Ovary (tissue), 9 donors: ENCODE measurements around the gene SLAIN2. TPM values are rescaled to one million over a fixed set of nuclear protein-coding genes. Genes with fewer than 3 reads are reported as not detected.

ENCODE experiments used
- DNase-seq, 5 donors: peaks; one replicate each; pipeline ENCODE4 v3.0.0-alpha.2; 2019 to 2020
- H3K27ac ChIP-seq, 2 donors: fragments of 200-600 bp; one replicate each; pipeline versions ENCODE4 v1.5.1 to v1.8.0; 2019 to 2022
- H3K27me3 ChIP-seq: fragments of 200-600 bp; one replicate; pipeline ENCODE4 v1.8.0; 2022
- H3K36me3 ChIP-seq: fragments of 200-600 bp; sonication (generic); one replicate; pipeline ENCODE4 v1.5.1; 2019
- H3K4me1 ChIP-seq: one replicate; pipeline ENCODE4 v1.8.1; 2013; ENCODE audit warnings: mild to moderate bottlenecking, moderate library complexity; ENCODE audit not compliant: insufficient read depth
- H3K4me3 ChIP-seq: fragments of 200-600 bp; sonication (generic); one replicate; pipeline ENCODE4 v1.5.1; 2017
- H3K9me3 ChIP-seq, 2 donors: fragments of 200-600 bp in 1 of 2; sonication (generic) in 1 of 2; one replicate each; pipeline versions ENCODE4 v1.5.1 to v1.8.1; 2013 to 2019; ENCODE audit warnings: mild to moderate bottlenecking in 1 of 2, moderate library complexity in 1 of 2
- CTCF ChIP-seq, 3 donors: fragments of 450-650 bp in 2 of 3; fragments of 200-600 bp in 1 of 3; IDR thresholded peaks; one replicate each; pipeline versions ENCODE4 v1.5.1 to v1.8.0; 2016 to 2022; ENCODE audit warnings: antibody characterized with exemption in 3 of 3, mild to moderate bottlenecking in 1 of 3
- EP300 ChIP-seq: sonication (generic); formaldehyde crosslinking; IDR thresholded peaks from one replicate; pipeline ENCODE4 v1.6.1; 2017; ENCODE audit warnings: antibody characterized with exemption
- POLR2A ChIP-seq: fragments of 450-650 bp; IDR thresholded peaks from one replicate; pipeline ENCODE4 v1.6.1; 2017; ENCODE audit warnings: antibody characterized with exemption, mild to moderate bottlenecking, moderate library complexity
- WGBS, 3 donors: extraction: QIAGEN DNeasy Blood & Tissue Kit in 1 of 3; methylation state at CpG; one replicate each; pipeline versions ENCODE4 v1.1.5 to v1.1.7; 2013 to 2017; 5-methylcytosine and 5-hydroxymethylcytosine counted together
- intact Hi-C, 4 donors: fragments of 100-400 bp; cut with DNase I; formaldehyde crosslinking; loops; one replicate each; pipeline versions ENCODE4 v1.11.0 to v1.15.1; 2022 to 2023
- polyA plus RNA-seq, 2 donors: library from polyadenylated mRNA; stranded (reverse); fragments of 200-250 nt in 1 of 2; fragments of 350-450 nt in 1 of 2; fragmentation: Illumina TruSeq in 1 of 2; extraction: RNeasy Lipid Tissue Mini Kit (QIAGEN cat#74804) in 1 of 2; gene quantifications; one replicate each; pipeline ENCODE4 v1.2.3, GENCODE V29; 2013 to 2014
- total RNA-seq, 7 donors: library from RNA; depleted of rRNA in 2 of 7; stranded (reverse); fragments of >200 nt in 2 of 7; fragmentation: NEBNext Ultra II Directional in 3 of 7; extraction: Animal tissue kit (Norgen Biotek cat#: 25700) in 3 of 7; gene quantifications; one replicate each; pipeline versions ENCODE4 v1.1.0 to v1.2.4, GENCODE V29; 2016 to 2023
- donor health status: DM: no; HTN: no; CAD: no; lungs with moderate emphysema.
- donor health status: DM: no; HTN: no; CAD: no.
- donor health status: Bipolar disorder and iron deficiency.
- donor health status: DM: yes; HTN: yes; CAD: no.
- donor health status: DM: no; HTN: no; CAD: no.
- donor health status: DM: yes; HTN: yes; CAD: no.

Gene SLAIN2
- total and polyA plus RNA-seq, 9 donors = 38.2 to 133 (median 81.7) TPM

GRCh38 chr4:48410812-48411211 is 69.5 kb downstream of the SLAIN2 start:
- H3K27me3 ChIP-seq = no peaks in the 10 kb centered on the region
- H3K9me3 ChIP-seq = no peaks in the 10 kb centered on the region
- H3K36me3 ChIP-seq = no peaks in the 10 kb centered on the region
- intact Hi-C loops = no loop called here
- no peak overlapping the region for H3K4me3 ChIP-seq
- DNase-seq = no peak
- no peak for TF ChIP-seq POLR2A
- no peak for TF ChIP-seq CTCF (IDR thresholded peaks at IDR 0.05)
- no peak for TF ChIP-seq EP300
- H3K27ac ChIP-seq = no peak overlapping the region
- no peaks in the 10 kb centered on the region for H3K4me1 ChIP-seq
- WGBS, 3 donors = 82 to 88% (median 87%) methylated on average over 7 of the region's 7 CpGs

- H3K9me3 ChIP-seq = no peaks in the 10 kb centered on the region
- no peaks in the 10 kb centered on the region for H3K27me3 ChIP-seq
- no peak for DNase-seq
- H3K27ac ChIP-seq = no peak overlapping the region
- intact Hi-C loops = no loop called here
- TF ChIP-seq CTCF (IDR thresholded peaks at IDR 0.05) = no peak
- no peak for TF ChIP-seq EP300
- no peak for TF ChIP-seq POLR2A
- H3K36me3 ChIP-seq = no peaks in the 10 kb centered on the region
- H3K4me1 ChIP-seq = no peaks in the 10 kb centered on the region
- WGBS, 3 donors = 91 to 98% (median 96%) methylated on average over 6 of the region's 6 CpGs
- H3K4me3 ChIP-seq = no peak overlapping the region
These were observed 78.8 kb downstream of the SLAIN2 start for GRCh38 chr4:48420144-48420543.

- H3K4me1 ChIP-seq = no peaks in the 10 kb centered on the region
- intact Hi-C loops = no loop called here
- H3K27ac ChIP-seq = no peak overlapping the region
- no peaks in the 10 kb centered on the region for H3K9me3 ChIP-seq
- H3K4me3 ChIP-seq = no peak overlapping the region
- H3K36me3 ChIP-seq = no peaks in the 10 kb centered on the region
- TF ChIP-seq POLR2A = no peak
- no peak for TF ChIP-seq EP300
- TF ChIP-seq CTCF (IDR thresholded peaks at IDR 0.05) = no peak
- no peak for DNase-seq
- no peaks in the 10 kb centered on the region for H3K27me3 ChIP-seq
- WGBS, 3 donors = 99 to 100% (median 99%) methylated on average over 2 of the region's 2 CpGs
These were observed 79.8 kb downstream of the SLAIN2 start for GRCh38 chr4:48421101-48421500.

- WGBS, 3 donors = 95 to 98% (median 96%) methylated on average over 2 of the region's 2 CpGs
These were observed 87.6 kb downstream of the SLAIN2 start for GRCh38 chr4:48428926-48429325.

More at GRCh38 chr4:48428926-48429325, 87.6 kb downstream of the SLAIN2 start:
- DNase-seq = no peak
- Histone ChIP-seq H3K36me3 (no peaks in the 10 kb centered on the region), H3K27ac (no peak overlapping the region), H3K4me1 (no peaks in the 10 kb centered on the region), H3K4me3 (no peak overlapping the region), H3K27me3 (no peaks in the 10 kb centered on the region), H3K9me3 (no peaks in the 10 kb centered on the region)
- TF ChIP-seq EP300 = no peak
- no peak for TF ChIP-seq CTCF (IDR thresholded peaks at IDR 0.05)
- TF ChIP-seq POLR2A = no peak
- intact Hi-C loops = no loop called here
